Suprapubic skin (tissue), 3 donors: Measurements from ENCODE around the gene FLT4.

ENCODE experiments used
- CTCF ChIP-seq, 2 donors: fragments of 200-600 bp in 1 of 2; fragments of 450-650 bp in 1 of 2; sonication (generic) in 1 of 2; IDR thresholded peaks; one replicate each; pipeline ENCODE4 v1.5.1; 2016 to 2019; ENCODE audit warnings: antibody characterized with exemption in 2 of 2, mild to moderate bottlenecking in 1 of 2, moderate library complexity in 1 of 2
- EP300 ChIP-seq: sonication (generic); formaldehyde crosslinking; IDR thresholded peaks from one replicate; pipeline ENCODE4 v1.6.1; 2017; ENCODE audit warnings: antibody characterized with exemption

- TF ChIP-seq EP300 (no peak), CTCF (IDR thresholded peaks at IDR 0.05) (no peak)
These were observed 39.4 kb downstream of the FLT4 start for GRCh38 chr5:180609817-180610550.
